Heart right ventricle (tissue), 16 donors: Measurements from ENCODE around the gene MVB12B. TPM values are rescaled to one million over a fixed set of nuclear protein-coding genes. Genes with fewer than 3 reads are reported as not detected.

Experiments used
- ATAC-seq, 8 donors: fragments of 200-7000 bp; cut with Tn5 transposase; one replicate each; pipeline ENCODE4 v1.9.1; 2020; ENCODE audit warnings: mild to moderate bottlenecking in 8 of 8, moderate library complexity in 8 of 8, moderate number of reproducible peaks in 1 of 8
- DNase-seq, 2 donors: peaks; one replicate each; pipeline ENCODE4 v3.0.0-alpha.2; 2020
- H3K27ac ChIP-seq, 10 donors: fragments of 200-600 bp; sonication (generic) in 2 of 10; one replicate each; pipeline versions ENCODE4 v1.5.0 to v1.8.0; 2020 to 2022; ENCODE audit warnings: mild to moderate bottlenecking in 3 of 10
- H3K27me3 ChIP-seq, 7 donors: fragments of 200-600 bp; one replicate each; pipeline ENCODE4 v1.8.0; 2021 to 2022; ENCODE audit warnings: mild to moderate bottlenecking in 2 of 7
- H3K36me3 ChIP-seq, 9 donors: fragments of 200-600 bp; sonication (generic) in 1 of 9; one replicate each; pipeline versions ENCODE4 v1.5.0 to v1.8.0; 2020 to 2022; ENCODE audit warnings: mild to moderate bottlenecking in 2 of 9
- H3K4me1 ChIP-seq, 9 donors: fragments of 200-600 bp; sonication (generic) in 1 of 9; one replicate each; pipeline versions ENCODE4 v1.5.0 to v1.8.0; 2020 to 2022; ENCODE audit warnings: mild to moderate bottlenecking in 4 of 9
- H3K4me3 ChIP-seq, 10 donors: fragments of 200-600 bp; sonication (generic) in 2 of 10; one replicate each; pipeline versions ENCODE4 v1.5.0 to v1.8.0; 2020 to 2022; ENCODE audit warnings: mild to moderate bottlenecking in 7 of 10, moderate library complexity in 2 of 10
- H3K9me3 ChIP-seq, 11 donors: fragments of 200-600 bp in 10 of 11; sonication (generic) in 2 of 11; one replicate each; pipeline versions ENCODE4 v1.5.0 to v1.8.0; 2013 to 2022; ENCODE audit warnings: mild to moderate bottlenecking in 2 of 11, control low read depth in 1 of 11, moderate library complexity in 1 of 11
- CTCF ChIP-seq, 9 donors: fragments of 200-600 bp; sonication (generic) in 2 of 9; IDR thresholded peaks; one replicate each; pipeline versions ENCODE4 v1.5.0 to v1.8.0; 2021 to 2022; ENCODE audit warnings: antibody characterized with exemption in 9 of 9, mild to moderate bottlenecking in 5 of 9, moderate library complexity in 1 of 9
- WGBS, 2 donors: extraction: QIAGEN DNeasy Blood & Tissue Kit; methylation state at CpG; one replicate each; pipeline ENCODE4 v1.1.7; 2013; ENCODE audit warnings: inconsistent platforms in 1 of 2; 5-methylcytosine and 5-hydroxymethylcytosine counted together
- intact Hi-C, 10 donors: fragments of 100-400 bp; cut with DNase I; formaldehyde crosslinking; loops; one replicate each; pipeline versions ENCODE4 v1.11.1 to v1.14.2; 2022
- polyA plus RNA-seq, 2 donors: library from polyadenylated mRNA; stranded (reverse); fragments of 200-250 nt; gene quantifications; one replicate each; pipeline ENCODE4 v1.2.3, GENCODE V29; 2013
- total RNA-seq, 10 donors: library from RNA; stranded (reverse); fragmentation: NEBNext Ultra II Directional in 3 of 10; extraction: Animal tissue kit (Norgen Biotek cat#: 25700) in 3 of 10; gene quantifications; one replicate each; pipeline versions ENCODE4 v1.2.1 to v1.2.4, GENCODE V29; 2021 to 2023
- donor health status: Arrhythmogenic right ventricular cardiomyopathy.
- donor health status: ischemic (EF 13 %, LVEDD 7.1; RV severe dilation, severe dysfunction).
- donor health status: healthy with polysubstance abuse.
- donor health status: DM: no; HTN: yes; CAD: no.
- donor health status: DM: no; HTN: no; CAD: no.
- donor health status: ischemic (EF 25% LVEDD 6.9; RV normal size, moderate dysfunction).
- donor health status: ischemic (EF 25% LVEDD 5.7; RV mildly dilated, moderate dysfunction).
- donor health status: healthy.
- donor health status: DM: yes; HTN: yes; CAD: no.
- donor health status: Ischemic cardiomyopathy.
- donor health status: ischemic (EF 35%, LVEDD 5.7; RV mildly dilated, moderate dysfunction).
- donor health status: nonischemic (EF 11% LVEDD 7.7; RV severe dilation, severe dysfunction).
- donor health status: DM: yes; HTN: yes; CAD: no.
- donor health status: PGD.
- donor health status: ischemic (EF 29% LVEDD 5.4; RV normal size, mild dysfunction).
- donor health status: nonischemic (EF 23%, LVEDD 6.1; RV moderate dilation, normal function).

The MVB12B gene
- total and polyA plus RNA-seq, 12 donors, result 2.8 to 16.5 (median 10.6) TPM

- intact Hi-C loops, result loop anchor here in 1 of 10 donors (5.0 kb wide), 1 partner anchor 88 kb away; no protein-coding TSS in a partner anchor
- no peak for TF ChIP-seq CTCF (IDR thresholded peaks at IDR 0.05)
- H3K9me3 ChIP-seq, result no peaks in the 10 kb centered on the region
- H3K4me3 ChIP-seq, result peak overlapping the region in 5 of 10 donors; percentile 3 to 36 (median 18)
- peak; percentile 13 to 84 (median 75) for ATAC-seq
- H3K4me1 ChIP-seq, result peaks cover 15 to 88% (median 49%) of the 10 kb centered on the region in 9 donors
- 33 to 39% methylated on average over 8 of the region's 8 CpGs for WGBS, 2 donors
- H3K27me3 ChIP-seq, result no peaks in the 10 kb centered on the region
- H3K27ac ChIP-seq, result peak overlapping the region in 8 of 10 donors; percentile 36 to 81 (median 66)
- H3K36me3 ChIP-seq, result no peaks in the 10 kb centered on the region
- no peak for DNase-seq
Observed at GRCh38 chr9:126334721-126335621, 8.3 kb downstream of the MVB12B start.

GRCh38 chr9:126335837-126336735 is 9.5 kb downstream of the MVB12B start:
- intact Hi-C loops, result loop anchor here in 1 of 10 donors (5.0 kb wide), 1 partner anchor 89 kb away; no protein-coding TSS in a partner anchor
- WGBS, 2 donors, result 77 to 81% methylated on average over 19 of the region's 19 CpGs
- Histone ChIP-seq H3K27ac (peak overlapping the region in 8 of 10 donors; percentile 15 to 81 (median 64)), H3K4me3 (peak overlapping the region in 4 of 10 donors; percentile 3 to 36 (median 20)), H3K36me3 (peaks cover 0 to 10% (median 7%) of the 10 kb centered on the region in 9 donors), H3K9me3 (no peaks in the 10 kb centered on the region), H3K4me1 (peaks cover 15 to 77% (median 44%) of the 10 kb centered on the region in 9 donors), H3K27me3 (no peaks in the 10 kb centered on the region)
- ATAC-seq, result peak in 1 of 8 donors; percentile 12
- DNase-seq, result no peak
- no peak for TF ChIP-seq CTCF (IDR thresholded peaks at IDR 0.05)

- WGBS, 2 donors, result 86% methylated on average over 10 of the region's 10 CpGs
- H3K4me3 ChIP-seq, result no peak overlapping the region
- no peaks in the 10 kb centered on the region for H3K27me3 ChIP-seq
- intact Hi-C loops, result loop anchor here in 1 of 10 donors (5.0 kb wide), 1 partner anchor 90 kb away; no protein-coding TSS in a partner anchor
- H3K9me3 ChIP-seq, result no peaks in the 10 kb centered on the region
- ATAC-seq (peak in 1 of 8 donors; percentile 34), DNase-seq (no peak)
- H3K36me3 ChIP-seq, result peaks cover 0 to 18% (median 8%) of the 10 kb centered on the region in 9 donors
- no peak for TF ChIP-seq CTCF (IDR thresholded peaks at IDR 0.05)
- H3K4me1 ChIP-seq, result peaks cover 15 to 70% (median 41%) of the 10 kb centered on the region in 9 donors
- H3K27ac ChIP-seq, result peak overlapping the region in 2 of 10 donors; percentile 7 to 62
Observed at GRCh38 chr9:126336736-126337325, 10.2 kb downstream of the MVB12B start.
